Stimulated activated naive CD8-positive, alpha-beta T cell treated with anti-CD3 and anti-CD28 coated beads, Interleukin-15, amount 100 ng/mL, for 72 hours (primary cell): ENCODE results near the gene SLC16A1.
"Not testable (repeated sequence)": the region's sequence is repeated elsewhere in the genome, so short reads cannot be mapped to it uniquely, and the experiment has no call there.

Source experiments
- ATAC-seq: fragments of 150-1000 bp; cut with Tn5 transposase; 2 replicates; pipeline ENCODE4 v1.10.0; 2021; ENCODE audit warnings: mild to moderate bottlenecking, moderate library complexity
- DNase-seq, 2 donors: peaks; one replicate each; pipeline ENCODE4 v3.0.0; 2021 to 2022
- H3K27ac Mint-ChIP-seq, 2 donors: one replicate each; pipeline ENCODE4 v1.8.0; 2022; ENCODE audit warnings: mild to moderate bottlenecking in 2 of 2, mixed read lengths in 2 of 2, moderate library complexity in 2 of 2
- H3K27me3 Mint-ChIP-seq: one replicate; pipeline ENCODE4 v1.8.0; 2022; ENCODE audit warnings: mixed read lengths
- H3K4me1 Mint-ChIP-seq: one replicate; pipeline ENCODE4 v1.8.0; 2022; ENCODE audit warnings: mild to moderate bottlenecking, mixed read lengths
- H3K4me3 Mint-ChIP-seq, 2 donors: one replicate each; pipeline ENCODE4 v1.8.0; 2022; ENCODE audit warnings: mild to moderate bottlenecking in 2 of 2, mixed read lengths in 2 of 2, moderate library complexity in 1 of 2
- H3K9me3 Mint-ChIP-seq, 2 donors: one replicate each; pipeline ENCODE4 v1.8.0; 2022; ENCODE audit warnings: mixed read lengths in 2 of 2

The SLC16A1 gene, protein sequence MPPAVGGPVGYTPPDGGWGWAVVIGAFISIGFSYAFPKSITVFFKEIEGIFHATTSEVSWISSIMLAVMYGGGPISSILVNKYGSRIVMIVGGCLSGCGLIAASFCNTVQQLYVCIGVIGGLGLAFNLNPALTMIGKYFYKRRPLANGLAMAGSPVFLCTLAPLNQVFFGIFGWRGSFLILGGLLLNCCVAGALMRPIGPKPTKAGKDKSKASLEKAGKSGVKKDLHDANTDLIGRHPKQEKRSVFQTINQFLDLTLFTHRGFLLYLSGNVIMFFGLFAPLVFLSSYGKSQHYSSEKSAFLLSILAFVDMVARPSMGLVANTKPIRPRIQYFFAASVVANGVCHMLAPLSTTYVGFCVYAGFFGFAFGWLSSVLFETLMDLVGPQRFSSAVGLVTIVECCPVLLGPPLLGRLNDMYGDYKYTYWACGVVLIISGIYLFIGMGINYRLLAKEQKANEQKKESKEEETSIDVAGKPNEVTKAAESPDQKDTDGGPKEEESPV

DNA sequence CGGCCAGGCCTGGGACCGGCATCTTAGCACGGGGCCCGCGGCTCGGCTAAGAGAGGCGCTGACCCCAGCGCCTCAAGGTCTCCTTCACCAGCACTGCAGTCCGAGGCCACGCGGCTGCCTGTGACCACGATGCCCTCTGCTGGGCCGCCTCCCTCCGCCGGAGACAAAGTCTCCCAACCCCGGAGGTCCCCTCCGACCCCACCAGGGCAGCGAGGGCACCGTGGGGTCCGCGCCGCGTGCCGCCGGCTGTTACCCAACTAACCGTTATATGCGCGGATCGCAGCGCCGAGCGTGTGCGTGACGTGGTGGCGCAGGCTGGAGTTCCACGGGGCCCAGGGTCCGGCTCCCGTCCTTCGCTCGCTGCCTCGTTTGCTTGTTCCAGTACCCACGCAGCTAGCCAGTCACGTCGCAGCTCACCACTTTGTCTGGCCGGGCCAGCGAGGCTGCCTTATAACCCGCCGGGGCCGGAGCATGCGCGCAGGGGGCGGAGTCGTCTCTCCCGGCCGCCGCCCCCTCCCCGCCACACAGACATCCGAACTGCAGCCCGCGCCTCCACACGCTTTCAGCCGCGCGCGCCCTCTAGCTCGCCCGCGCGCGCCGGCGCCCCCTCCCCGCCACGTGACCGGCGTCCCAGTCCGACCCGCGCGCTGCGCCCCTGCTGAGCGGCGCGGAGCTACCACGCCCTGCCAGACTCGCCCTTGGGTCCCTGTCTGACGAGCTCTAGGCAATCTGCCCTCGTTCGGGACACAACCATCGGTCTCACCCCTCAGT lies at the start of gene SLC16A1:
TSS of gene SLC16A1 (minus strand) at position 424 of the 771 bp plus-strand sequence. CDS start 26,888 bp downstream, outside the sequence.
- ATAC-seq (peak; percentile 81), DNase-seq (peak; percentile 93 to 94)
- peak within 1 kb of the TSS; percentile 99 to 100 for H3K27ac Mint-ChIP-seq
- H3K27me3 Mint-ChIP-seq: no peaks in the 10 kb centered on the region
- peaks cover 68% of the 10 kb centered on the region for H3K4me1 Mint-ChIP-seq
- peak within 1 kb of the TSS; percentile 99 for H3K4me3 Mint-ChIP-seq
- H3K9me3 Mint-ChIP-seq: no peaks in the 10 kb centered on the region

GRCh38 chr1:113003751-113004690 lies 48.0 kb upstream of the SLC16A1 start:
- ATAC-seq (no peak), DNase-seq (no peak)
- Mint-ChIP-seq H3K27me3 (no peaks in the 10 kb centered on the region), H3K27ac (no peak overlapping the region), H3K9me3 (no peaks in the 10 kb centered on the region), H3K4me1 (no peaks in the 10 kb centered on the region), H3K4me3 (no peak overlapping the region)

DNA sequence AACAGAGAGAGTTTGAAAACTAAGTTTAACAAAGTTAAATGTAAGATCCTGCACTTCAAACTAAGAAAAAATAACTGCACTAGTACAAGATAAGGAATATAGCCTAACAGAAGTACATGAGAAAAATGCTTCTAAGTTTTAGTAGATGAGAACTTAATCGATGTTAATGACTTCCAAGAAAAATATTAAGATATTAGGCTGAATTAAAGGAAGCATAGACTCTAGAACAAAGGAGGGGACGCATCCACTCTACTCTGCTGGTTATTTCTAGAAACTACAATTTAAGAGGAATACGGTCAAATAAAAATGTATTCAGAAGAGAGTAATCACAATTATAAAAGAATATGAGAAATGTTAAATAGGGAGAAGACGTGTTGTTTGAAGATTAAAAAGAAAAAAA lies 46.3 kb upstream of the SLC16A1 start:
- H3K27ac Mint-ChIP-seq: peak overlapping the region in 1 of 2 donors; percentile 85
- ATAC-seq: no peak
- no peak overlapping the region for H3K4me3 Mint-ChIP-seq
- DNase-seq: no peak
- no peaks in the 10 kb centered on the region for H3K9me3 Mint-ChIP-seq
- H3K27me3 Mint-ChIP-seq: no peaks in the 10 kb centered on the region
- no peaks in the 10 kb centered on the region for H3K4me1 Mint-ChIP-seq

- Mint-ChIP-seq H3K4me3 (no peak overlapping the region), H3K27ac (no peak overlapping the region), H3K9me3 (no peaks in the 10 kb centered on the region), H3K4me1 (no peaks in the 10 kb centered on the region), H3K27me3 (no peaks in the 10 kb centered on the region)
- no peak for DNase-seq
- no peak for ATAC-seq
Measured at GRCh38 chr1:112998592-112999235, 42.7 kb upstream of the SLC16A1 start.

DNA sequence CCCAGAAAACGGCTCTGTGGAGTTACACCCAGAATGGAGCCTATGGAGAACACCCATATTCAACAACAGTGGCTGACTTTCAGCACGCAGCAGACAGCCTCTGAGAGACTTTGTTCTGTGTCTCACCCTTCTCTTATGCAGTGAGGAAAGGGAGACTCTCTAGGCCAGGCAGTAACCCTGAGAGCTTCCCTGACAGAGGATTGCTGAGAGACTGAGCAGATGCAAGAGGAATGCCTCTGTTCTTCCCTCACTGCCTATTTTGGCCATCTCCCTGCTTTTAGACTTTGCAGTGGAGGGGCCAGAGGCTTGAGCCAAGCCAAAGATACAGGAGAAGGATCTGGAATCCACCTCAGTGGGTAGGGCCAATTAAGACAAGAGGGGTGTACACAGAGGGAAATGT lies 41.8 kb upstream of the SLC16A1 start:
- no peak for ATAC-seq
- Mint-ChIP-seq H3K27ac (no peak overlapping the region), H3K9me3 (no peaks in the 10 kb centered on the region), H3K4me3 (no peak overlapping the region), H3K27me3 (no peaks in the 10 kb centered on the region), H3K4me1 (no peaks in the 10 kb centered on the region)
- no peak for DNase-seq

- ATAC-seq (no peak), DNase-seq (no peak)
- Mint-ChIP-seq H3K4me1 (no peaks in the 10 kb centered on the region), H3K4me3 (no peak overlapping the region), H3K27ac (no peak overlapping the region), H3K9me3 (no peaks in the 10 kb centered on the region), H3K27me3 (no peaks in the 10 kb centered on the region)
Measured at GRCh38 chr1:112995890-112996289, 39.9 kb upstream of the SLC16A1 start.

GRCh38 chr1:112995021-112995420 lies 39.0 kb upstream of the SLC16A1 start:
- ATAC-seq: not testable (repeated sequence)

GRCh38 chr1:112992780-112993179 lies 36.8 kb upstream of the SLC16A1 start:
- Mint-ChIP-seq H3K4me1 (no peaks in the 10 kb centered on the region), H3K4me3 (no peak overlapping the region), H3K27me3 (no peaks in the 10 kb centered on the region), H3K9me3 (no peaks in the 10 kb centered on the region), H3K27ac (no peak overlapping the region)
- no peak for DNase-seq
- ATAC-seq: no peak

More at GRCh38 chr1:112995021-112995420, 39.0 kb upstream of the SLC16A1 start:
- H3K27ac Mint-ChIP-seq: peak overlapping the region in 1 of 2 donors; percentile 30
- H3K9me3 Mint-ChIP-seq, H3K4me3 Mint-ChIP-seq, DNase-seq, H3K27me3 Mint-ChIP-seq, H3K4me1 Mint-ChIP-seq: not testable (repeated sequence)

DNA sequence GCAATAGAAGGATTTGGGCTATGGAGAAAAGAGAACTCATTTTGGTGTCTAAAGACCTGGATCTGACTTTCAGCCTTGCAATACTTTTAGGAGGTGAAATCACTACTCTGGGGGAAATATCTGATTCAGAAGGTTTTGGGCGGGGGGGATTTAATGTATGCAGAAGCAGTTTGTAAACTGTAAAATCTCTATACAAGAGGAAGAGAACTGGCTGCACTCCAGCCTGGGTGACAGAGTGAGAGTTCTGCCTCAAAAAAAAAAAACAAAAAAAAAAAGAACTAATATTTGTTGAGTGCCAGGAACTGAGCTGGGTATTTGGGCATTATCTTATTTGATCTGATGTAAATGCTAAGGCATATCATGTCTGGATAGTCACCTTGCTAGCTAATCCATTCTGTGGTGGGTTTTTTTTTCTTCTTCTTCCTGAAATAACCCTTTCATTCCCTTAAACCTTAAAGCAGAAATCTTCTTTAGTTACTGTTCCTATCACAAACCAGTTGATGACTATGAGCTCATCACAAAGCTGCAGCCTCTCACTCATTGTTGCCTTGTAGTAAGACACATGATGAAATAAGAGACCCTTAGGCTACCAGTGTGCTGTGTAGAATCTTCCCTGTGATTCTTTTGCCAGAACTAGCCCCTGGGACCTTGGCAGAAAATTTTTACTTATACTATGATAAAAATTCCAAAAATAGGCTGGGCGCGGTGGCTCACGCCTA lies 35.6 kb upstream of the SLC16A1 start:
- DNase-seq (no peak), ATAC-seq (no peak)
- no peaks in the 10 kb centered on the region for H3K4me1 Mint-ChIP-seq
- H3K27me3 Mint-ChIP-seq: no peaks in the 10 kb centered on the region
- no peak overlapping the region for H3K27ac Mint-ChIP-seq
- H3K4me3 Mint-ChIP-seq: no peak overlapping the region
- H3K9me3 Mint-ChIP-seq: no peaks in the 10 kb centered on the region

GRCh38 chr1:112990271-112990670 lies 34.3 kb upstream of the SLC16A1 start:
- DNase-seq (no peak), ATAC-seq (no peak)
- Mint-ChIP-seq H3K4me3 (no peak overlapping the region), H3K27ac (no peak overlapping the region), H3K27me3 (no peaks in the 10 kb centered on the region), H3K9me3 (no peaks in the 10 kb centered on the region), H3K4me1 (no peaks in the 10 kb centered on the region)

GRCh38 chr1:112988367-112988766 lies 32.4 kb upstream of the SLC16A1 start:
- no peaks in the 10 kb centered on the region for H3K9me3 Mint-ChIP-seq
- DNase-seq (no peak), ATAC-seq (no peak)
- H3K4me3 Mint-ChIP-seq: no peak overlapping the region
- no peak overlapping the region for H3K27ac Mint-ChIP-seq
- H3K27me3 Mint-ChIP-seq: no peaks in the 10 kb centered on the region
- H3K4me1 Mint-ChIP-seq: no peaks in the 10 kb centered on the region

DNA sequence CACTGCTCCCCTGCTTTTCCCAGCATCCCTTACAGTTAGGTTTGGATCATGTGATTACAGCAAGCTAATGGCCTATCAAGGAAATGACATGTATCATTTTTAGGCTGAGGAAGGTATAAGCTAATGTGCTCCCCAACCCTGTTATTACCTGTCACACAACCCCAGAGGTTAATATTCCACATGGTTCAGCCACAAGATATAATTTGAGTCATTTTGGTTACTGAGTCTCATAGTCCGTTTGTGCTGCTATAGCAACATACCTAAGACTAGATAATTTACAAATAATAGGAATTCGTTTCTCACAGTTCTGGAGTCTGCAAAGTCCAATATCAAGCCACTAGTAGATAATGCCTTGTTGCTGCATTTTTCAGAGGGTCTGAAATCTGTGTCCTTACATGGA lies 29.1 kb upstream of the SLC16A1 start:
- H3K4me1 Mint-ChIP-seq: no peaks in the 10 kb centered on the region
- H3K4me3 Mint-ChIP-seq: no peak overlapping the region
- DNase-seq: no peak
- H3K27ac Mint-ChIP-seq: no peak overlapping the region
- peak; percentile 50 for ATAC-seq
- H3K27me3 Mint-ChIP-seq: no peaks in the 10 kb centered on the region
- no peaks in the 10 kb centered on the region for H3K9me3 Mint-ChIP-seq

- Mint-ChIP-seq H3K4me3 (no peak overlapping the region), H3K27ac (no peak overlapping the region), H3K27me3 (no peaks in the 10 kb centered on the region), H3K9me3 (no peaks in the 10 kb centered on the region), H3K4me1 (no peaks in the 10 kb centered on the region)
- DNase-seq (no peak), ATAC-seq (no peak)
Measured at GRCh38 chr1:112983537-112984131, 27.6 kb upstream of the SLC16A1 start.
